ENCODE results near the gene KEAP1. TPM values are rescaled to one million over a fixed set of nuclear protein-coding genes. Genes with fewer than 3 reads are reported as not detected.

The KEAP1 gene
- total and polyA plus RNA-seq, 2 experiments from 2014 or later: 70.5 to 85.5 TPM

GRCh38 chr19:10548746-10549276, 45.7 kb upstream of the KEAP1 start:
- no peak for TF ChIP-seq CTCF (IDR thresholded peaks at IDR 0.05; ENCODE audit: low read depth, low read length)

GRCh38 chr19:10546817-10547216, 43.7 kb upstream of the KEAP1 start:
- Histone ChIP-seq H3K27ac (no peak overlapping the region), H3K4me3 (no peak overlapping the region), H3K4me1 (ENCODE audit: low read depth) (peaks cover 4% of the 10 kb centered on the region), H3K36me3 (peaks cover 27% of the 10 kb centered on the region), H3K27me3 (no peaks in the 10 kb centered on the region), H3K9me3 (ENCODE audit: low read depth) (no peaks in the 10 kb centered on the region)
- no peak for TF ChIP-seq CTCF (IDR thresholded peaks at IDR 0.05; ENCODE audit: low read depth, low read length)
- no peak for DNase-seq (ENCODE audit: low read depth in 1 of 2, low spot score in 1 of 2)

More at GRCh38 chr19:10548746-10549276, 45.7 kb upstream of the KEAP1 start:
- H3K4me3 ChIP-seq: no peak overlapping the region
- H3K4me1 ChIP-seq (ENCODE audit: low read depth): peaks cover 4% of the 10 kb centered on the region
- H3K36me3 ChIP-seq: peaks cover 39% of the 10 kb centered on the region
- no peak overlapping the region for H3K27ac ChIP-seq
- DNase-seq (ENCODE audit: low read depth in 1 of 2, low spot score in 1 of 2): no peak
- no peaks in the 10 kb centered on the region for H3K27me3 ChIP-seq
- no peaks in the 10 kb centered on the region for H3K9me3 ChIP-seq (ENCODE audit: low read depth)

- H3K27me3 ChIP-seq: no peaks in the 10 kb centered on the region
- H3K4me1 ChIP-seq (ENCODE audit: low read depth): peaks cover 4% of the 10 kb centered on the region
- peak overlapping the region; percentile 90 for H3K4me3 ChIP-seq
- H3K27ac ChIP-seq: no peak overlapping the region
- H3K9me3 ChIP-seq (ENCODE audit: low read depth): no peaks in the 10 kb centered on the region
- no peak for DNase-seq (ENCODE audit: low read depth in 1 of 2, low spot score in 1 of 2)
- H3K36me3 ChIP-seq: peaks cover 16% of the 10 kb centered on the region
- no peak for TF ChIP-seq CTCF (IDR thresholded peaks at IDR 0.05; ENCODE audit: low read depth, low read length)
These were observed 41.6 kb upstream of the KEAP1 start for GRCh38 chr19:10544753-10545251.

GRCh38 chr19:10544242-10544752, 41.1 kb upstream of the KEAP1 start:
- Histone ChIP-seq H3K9me3 (ENCODE audit: low read depth) (no peaks in the 10 kb centered on the region), H3K27ac (peak overlapping the region; percentile 84), H3K4me3 (peak overlapping the region; percentile 90), H3K4me1 (ENCODE audit: low read depth) (peaks cover 4% of the 10 kb centered on the region), H3K27me3 (no peaks in the 10 kb centered on the region), H3K36me3 (peaks cover 12% of the 10 kb centered on the region)
- no peak for DNase-seq (ENCODE audit: low read depth in 1 of 2, low spot score in 1 of 2)
- TF ChIP-seq CTCF (IDR thresholded peaks at IDR 0.05; ENCODE audit: low read depth, low read length): no peak

GRCh38 chr19:10543420-10544241, 40.5 kb upstream of the KEAP1 start, which contains the start of gene ATG4D:
ATG4D (plus strand) TSS chr19:10543904; CDS start chr19:10544091, 187 bp downstream.
- H3K4me3 ChIP-seq: peak within 1 kb of the TSS; percentile 90
- H3K9me3 ChIP-seq (ENCODE audit: low read depth): no peaks in the 10 kb centered on the region
- peak; percentile 78 to 89 for DNase-seq (ENCODE audit: low read depth in 1 of 2, low spot score in 1 of 2)
- H3K36me3 ChIP-seq: peaks cover 7% of the 10 kb centered on the region
- TF ChIP-seq CTCF (IDR thresholded peaks at IDR 0.05; ENCODE audit: low read depth, low read length): no peak
- H3K27ac ChIP-seq: peak within 1 kb of the TSS; percentile 84
- peaks cover 4% of the 10 kb centered on the region for H3K4me1 ChIP-seq (ENCODE audit: low read depth)
- no peaks in the 10 kb centered on the region for H3K27me3 ChIP-seq
